ENCODE measurements around the gene AFMID. TPM values are rescaled to one million over a fixed set of nuclear protein-coding genes. Genes with fewer than 3 reads are reported as not detected.

Gene AFMID
- total RNA-seq, 1 donor from 2014 or later, result 23.0 TPM

DNA sequence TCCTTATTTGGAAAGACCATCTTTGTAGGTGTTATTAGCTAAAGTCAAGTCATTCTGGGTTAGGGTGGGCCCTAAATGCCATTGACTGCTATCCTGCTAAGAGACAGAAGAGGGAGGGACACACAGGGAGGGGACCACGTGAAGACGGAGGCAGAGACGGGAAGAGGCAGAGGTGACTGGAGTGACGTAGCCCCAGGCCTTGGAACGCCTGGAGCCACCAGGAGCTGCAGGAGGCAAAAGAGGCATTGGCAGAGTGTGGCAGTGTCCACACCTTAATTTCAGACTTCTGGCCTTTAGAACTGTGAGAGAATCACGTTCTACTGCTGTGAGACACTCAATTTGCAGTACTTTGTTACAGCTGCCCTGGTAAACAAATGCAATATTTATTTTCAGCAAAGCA is 13.3 kb downstream of the AFMID start:
- H3K9ac ChIP-seq (ENCODE audit: low read depth in 1 of 3, low read length in 3 of 3), result no peak overlapping the region
- no peaks in the 10 kb centered on the region for H3K27me3 ChIP-seq (ENCODE audit: control insufficient read depth in 3 of 3, insufficient read depth in 3 of 3, low read length in 3 of 3)
- no peak overlapping the region for H3K27ac ChIP-seq (ENCODE audit: low read depth, low read length)
- no peaks in the 10 kb centered on the region for H3K4me1 ChIP-seq (ENCODE audit: control insufficient read depth in 3 of 3, insufficient read depth in 3 of 3, low read length in 3 of 3)
- H3K9me3 ChIP-seq (ENCODE audit: control insufficient read depth in 3 of 3, low read length in 3 of 3), result no peaks in the 10 kb centered on the region
- no peak overlapping the region for H3K4me3 ChIP-seq (ENCODE audit: low read length in 3 of 3)
- H3K36me3 ChIP-seq (ENCODE audit: control insufficient read depth in 3 of 3, insufficient read depth in 3 of 3, low read length in 3 of 3), result peaks cover 6 to 30% (median 9%) of the 10 kb centered on the region in 3 donors

DNA sequence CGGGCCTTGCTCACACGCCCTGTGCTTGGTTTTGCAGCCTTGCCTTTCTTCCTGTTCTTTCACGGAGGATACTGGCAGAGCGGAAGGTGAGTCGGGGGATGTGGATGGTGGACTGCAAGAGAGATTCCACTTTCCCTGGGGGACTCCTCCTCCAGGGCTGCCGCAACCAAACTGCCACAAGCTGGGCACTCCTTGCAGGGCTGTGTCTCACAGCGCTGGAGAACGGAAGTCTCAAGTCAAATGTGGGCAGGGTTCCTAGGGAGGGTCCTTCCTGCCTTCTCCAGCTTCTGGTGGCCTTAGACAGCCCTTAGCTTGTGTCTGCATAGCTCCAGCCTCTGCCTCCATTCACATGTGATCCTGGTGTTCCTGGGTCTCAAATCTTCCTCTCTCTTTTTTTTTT is 15.5 kb downstream of the AFMID start:
- no peaks in the 10 kb centered on the region for H3K27me3 ChIP-seq (ENCODE audit: control insufficient read depth in 3 of 3, insufficient read depth in 3 of 3, low read length in 3 of 3)
- no peaks in the 10 kb centered on the region for H3K4me1 ChIP-seq (ENCODE audit: control insufficient read depth in 3 of 3, insufficient read depth in 3 of 3, low read length in 3 of 3)
- H3K4me3 ChIP-seq (ENCODE audit: low read length in 3 of 3), result no peak overlapping the region
- peaks cover 2 to 23% (median 2%) of the 10 kb centered on the region in 3 donors for H3K36me3 ChIP-seq (ENCODE audit: control insufficient read depth in 3 of 3, insufficient read depth in 3 of 3, low read length in 3 of 3)
- H3K27ac ChIP-seq (ENCODE audit: low read depth, low read length), result no peak overlapping the region
- no peaks in the 10 kb centered on the region for H3K9me3 ChIP-seq (ENCODE audit: control insufficient read depth in 3 of 3, low read length in 3 of 3)
- H3K9ac ChIP-seq (ENCODE audit: low read depth in 1 of 3, low read length in 3 of 3), result no peak overlapping the region

DNA sequence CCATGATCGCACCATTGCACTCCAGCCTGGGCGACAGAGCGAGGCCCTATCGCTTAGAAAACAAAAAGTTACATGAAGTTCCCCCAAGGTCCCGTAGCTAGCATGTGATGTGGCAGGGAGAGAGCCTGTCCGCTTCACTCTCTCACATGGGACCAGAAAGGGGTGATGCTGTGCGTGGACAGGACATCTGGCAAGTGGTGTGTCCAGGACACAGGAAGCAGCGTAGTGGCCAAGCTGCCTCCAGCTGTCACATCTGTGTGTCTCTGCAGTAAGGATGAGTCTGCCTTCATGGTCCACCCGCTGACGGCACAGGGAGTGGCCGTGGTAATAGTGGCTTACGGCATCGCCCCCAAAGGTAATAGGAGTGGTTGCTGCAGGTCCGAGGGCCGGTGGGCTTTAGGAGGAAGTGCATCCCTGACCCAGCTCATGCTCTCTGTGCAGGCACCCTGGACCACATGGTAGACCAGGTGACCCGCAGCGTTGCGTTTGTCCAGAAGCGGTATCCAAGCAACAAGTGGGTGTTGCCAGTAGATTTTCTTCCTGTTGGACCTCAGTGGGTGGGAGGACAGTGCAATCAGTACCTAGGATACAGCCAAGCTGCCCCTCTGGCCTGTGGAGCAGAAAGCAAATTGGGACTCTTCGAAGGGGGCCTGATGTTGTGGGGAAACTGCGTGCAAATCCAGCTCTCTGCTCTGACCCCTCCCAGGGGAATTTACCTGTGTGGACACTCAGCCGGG is 17.4 kb downstream of the AFMID start:
- no peak overlapping the region for H3K27ac ChIP-seq (ENCODE audit: low read depth, low read length)
- no peaks in the 10 kb centered on the region for H3K9me3 ChIP-seq (ENCODE audit: control insufficient read depth in 3 of 3, low read length in 3 of 3)

DNA sequence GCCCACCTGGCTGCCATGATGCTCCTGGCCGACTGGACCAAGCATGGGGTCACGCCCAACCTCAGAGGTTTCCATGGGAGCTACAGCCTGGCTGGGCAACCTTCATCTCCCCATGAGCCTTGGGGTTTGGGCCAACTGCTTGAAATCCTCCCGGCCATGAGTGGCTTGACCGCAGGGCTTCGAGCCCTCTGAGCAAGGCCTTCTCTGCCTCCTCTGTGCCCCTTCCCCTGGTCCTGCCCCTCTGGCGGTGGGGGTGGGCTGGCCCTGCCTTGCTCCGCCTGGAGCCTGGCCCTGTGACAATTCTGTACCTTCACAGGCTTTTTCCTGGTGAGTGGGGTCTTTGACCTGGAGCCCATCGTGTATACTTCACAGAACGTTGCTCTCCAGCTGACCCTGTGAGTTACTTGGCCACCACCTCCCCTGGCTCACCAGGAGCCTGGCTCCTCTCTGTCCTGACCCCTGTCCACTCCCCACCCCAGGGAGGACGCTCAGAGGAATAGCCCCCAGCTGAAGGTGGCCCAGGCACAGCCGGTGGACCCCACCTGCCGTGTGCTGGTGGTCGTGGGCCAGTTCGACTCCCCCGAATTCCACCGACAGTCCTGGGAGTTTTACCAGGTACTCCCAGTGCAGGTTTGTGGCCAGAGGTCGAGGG is 18.1 kb downstream of the AFMID start:
- Histone ChIP-seq H3K9me3 (ENCODE audit: control insufficient read depth in 3 of 3, low read length in 3 of 3) (no peaks in the 10 kb centered on the region), H3K27ac (ENCODE audit: low read depth, low read length) (no peak overlapping the region), H3K4me3 (ENCODE audit: low read length in 3 of 3) (no peak overlapping the region), H3K36me3 (ENCODE audit: control insufficient read depth in 3 of 3, insufficient read depth in 3 of 3, low read length in 3 of 3) (peaks cover 2 to 19% (median 2%) of the 10 kb centered on the region in 3 donors), H3K4me1 (ENCODE audit: control insufficient read depth in 3 of 3, insufficient read depth in 3 of 3, low read length in 3 of 3) (no peaks in the 10 kb centered on the region), H3K9ac (ENCODE audit: low read depth in 1 of 3, low read length in 3 of 3) (no peak overlapping the region), H3K27me3 (ENCODE audit: control insufficient read depth in 3 of 3, insufficient read depth in 3 of 3, low read length in 3 of 3) (no peaks in the 10 kb centered on the region)

More for the DNA sequence above, 17.4 kb downstream of the AFMID start:
- H3K4me3 ChIP-seq (ENCODE audit: low read length in 3 of 3), result no peak overlapping the region
- no peaks in the 10 kb centered on the region for H3K27me3 ChIP-seq (ENCODE audit: control insufficient read depth in 3 of 3, insufficient read depth in 3 of 3, low read length in 3 of 3)
- no peaks in the 10 kb centered on the region for H3K4me1 ChIP-seq (ENCODE audit: control insufficient read depth in 3 of 3, insufficient read depth in 3 of 3, low read length in 3 of 3)
- peaks cover 2 to 19% (median 2%) of the 10 kb centered on the region in 3 donors for H3K36me3 ChIP-seq (ENCODE audit: control insufficient read depth in 3 of 3, insufficient read depth in 3 of 3, low read length in 3 of 3)
- no peak overlapping the region for H3K9ac ChIP-seq (ENCODE audit: low read depth in 1 of 3, low read length in 3 of 3)

DNA sequence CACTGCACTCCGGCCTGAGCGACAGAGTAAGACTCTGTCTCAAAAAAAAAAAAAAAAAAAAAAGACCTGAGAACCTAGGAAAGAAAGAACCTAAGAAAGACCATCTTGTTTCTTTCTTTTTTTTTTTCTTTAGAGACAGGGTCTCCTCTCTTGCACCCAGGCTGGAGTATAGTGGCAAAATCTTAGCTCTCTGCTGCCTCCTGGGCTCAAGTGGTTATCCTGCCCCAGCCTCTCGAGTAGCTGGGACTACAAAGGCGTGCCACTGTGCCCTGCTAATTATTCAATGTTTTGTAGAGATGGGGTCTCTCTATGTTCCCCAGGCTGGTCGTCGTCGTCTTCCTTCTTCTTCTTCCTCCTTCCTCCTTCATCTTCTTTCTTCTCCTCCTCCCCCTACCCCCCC is 19.1 kb downstream of the AFMID start:
- H3K27me3 ChIP-seq (ENCODE audit: control insufficient read depth in 3 of 3, insufficient read depth in 3 of 3, low read length in 3 of 3), result no peaks in the 10 kb centered on the region
- H3K36me3 ChIP-seq (ENCODE audit: control insufficient read depth in 3 of 3, insufficient read depth in 3 of 3, low read length in 3 of 3), result peaks cover 2 to 14% (median 2%) of the 10 kb centered on the region in 3 donors
- H3K27ac ChIP-seq (ENCODE audit: low read depth, low read length), result no peak overlapping the region
- no peaks in the 10 kb centered on the region for H3K4me1 ChIP-seq (ENCODE audit: control insufficient read depth in 3 of 3, insufficient read depth in 3 of 3, low read length in 3 of 3)
- no peak overlapping the region for H3K9ac ChIP-seq (ENCODE audit: low read depth in 1 of 3, low read length in 3 of 3)
- H3K4me3 ChIP-seq (ENCODE audit: low read length in 3 of 3), result no peak overlapping the region
- H3K9me3 ChIP-seq (ENCODE audit: control insufficient read depth in 3 of 3, low read length in 3 of 3), result no peaks in the 10 kb centered on the region

DNA sequence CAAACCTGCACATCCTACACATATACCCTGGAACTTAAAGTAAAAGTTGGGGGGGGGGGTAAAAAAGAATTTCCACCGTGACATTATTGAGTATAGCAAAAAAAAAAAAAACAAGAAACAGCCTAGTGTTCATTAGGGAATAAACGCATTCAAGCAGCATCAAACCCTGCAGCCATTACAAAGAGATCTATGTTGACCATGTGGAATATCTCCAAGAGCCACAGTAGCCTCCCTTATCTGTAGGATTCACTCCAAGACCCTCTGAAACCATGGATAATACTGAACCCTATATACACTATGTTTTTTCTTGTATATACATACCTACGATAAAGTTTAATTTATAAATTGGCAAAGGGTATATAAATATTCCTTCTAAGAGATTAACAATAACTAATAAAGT is 21.3 kb downstream of the AFMID start:
- Histone ChIP-seq H3K9me3 (ENCODE audit: control insufficient read depth in 3 of 3, low read length in 3 of 3) (no peaks in the 10 kb centered on the region), H3K36me3 (ENCODE audit: control insufficient read depth in 3 of 3, insufficient read depth in 3 of 3, low read length in 3 of 3) (peaks cover 0 to 11% (median under 1%) of the 10 kb centered on the region in 3 donors)

DNA sequence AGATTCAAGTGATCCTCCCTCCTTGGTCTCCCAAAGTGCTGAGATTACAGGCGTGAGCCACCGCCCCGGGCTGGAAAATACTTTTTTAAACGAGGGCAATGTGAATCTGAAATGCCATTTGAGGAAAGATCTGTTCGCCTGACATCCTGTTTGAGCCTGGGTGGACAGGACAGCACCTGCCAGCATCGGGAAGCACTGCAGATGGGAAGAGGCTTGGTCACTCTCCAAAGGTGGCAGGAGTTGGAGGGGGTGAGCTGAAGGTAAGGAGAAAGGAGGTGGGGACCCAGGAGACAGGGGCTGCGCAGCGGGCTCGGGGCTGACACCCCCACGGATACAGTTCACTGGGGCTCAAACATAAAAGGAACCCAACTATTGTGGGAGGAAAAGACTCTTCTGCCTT is 22.9 kb downstream of the AFMID start:
- no peaks in the 10 kb centered on the region for H3K27me3 ChIP-seq (ENCODE audit: control insufficient read depth in 3 of 3, insufficient read depth in 3 of 3, low read length in 3 of 3)

More for the DNA sequence above, 21.3 kb downstream of the AFMID start:
- Histone ChIP-seq H3K9ac (ENCODE audit: low read depth in 1 of 3, low read length in 3 of 3) (no peak overlapping the region), H3K27me3 (ENCODE audit: control insufficient read depth in 3 of 3, insufficient read depth in 3 of 3, low read length in 3 of 3) (no peaks in the 10 kb centered on the region), H3K4me1 (ENCODE audit: control insufficient read depth in 3 of 3, insufficient read depth in 3 of 3, low read length in 3 of 3) (no peaks in the 10 kb centered on the region), H3K27ac (ENCODE audit: low read depth, low read length) (no peak overlapping the region), H3K4me3 (ENCODE audit: low read length in 3 of 3) (no peak overlapping the region)

DNA sequence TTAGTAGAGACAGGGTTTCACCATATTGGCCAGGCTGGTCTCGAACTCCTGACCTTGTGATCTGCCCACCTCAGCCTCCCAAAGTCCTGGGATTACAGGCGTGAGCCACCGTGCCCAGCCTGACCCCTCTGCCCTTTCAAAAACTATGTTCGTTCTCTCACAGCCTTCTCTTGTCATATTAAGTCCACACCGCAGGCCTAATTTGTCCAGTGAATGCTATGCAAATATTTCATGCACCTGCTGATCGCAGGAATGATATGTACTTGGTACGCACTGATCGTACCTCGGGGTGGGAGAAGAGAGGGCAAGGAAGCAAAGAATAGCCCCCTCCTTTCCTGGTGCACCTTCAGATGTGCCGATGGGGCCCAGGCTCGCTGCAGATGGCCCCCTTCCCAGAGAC is 23.9 kb downstream of the AFMID start:
- H3K9ac ChIP-seq (ENCODE audit: low read depth in 1 of 3, low read length in 3 of 3), result no peak overlapping the region
- H3K4me3 ChIP-seq (ENCODE audit: low read length in 3 of 3), result no peak overlapping the region
- no peaks in the 10 kb centered on the region for H3K27me3 ChIP-seq (ENCODE audit: control insufficient read depth in 3 of 3, insufficient read depth in 3 of 3, low read length in 3 of 3)
- H3K27ac ChIP-seq (ENCODE audit: low read depth, low read length), result no peak overlapping the region
- H3K36me3 ChIP-seq (ENCODE audit: control insufficient read depth in 3 of 3, insufficient read depth in 3 of 3, low read length in 3 of 3), result no peaks in the 10 kb centered on the region
- H3K4me1 ChIP-seq (ENCODE audit: control insufficient read depth in 3 of 3, insufficient read depth in 3 of 3, low read length in 3 of 3), result peaks cover 5 to 6% (median 5%) of the 10 kb centered on the region in 3 donors
- H3K9me3 ChIP-seq (ENCODE audit: control insufficient read depth in 3 of 3, low read length in 3 of 3), result no peaks in the 10 kb centered on the region

More for the DNA sequence above, 22.9 kb downstream of the AFMID start:
- no peak overlapping the region for H3K9ac ChIP-seq (ENCODE audit: low read depth in 1 of 3, low read length in 3 of 3)
- no peak overlapping the region for H3K4me3 ChIP-seq (ENCODE audit: low read length in 3 of 3)
- no peaks in the 10 kb centered on the region for H3K36me3 ChIP-seq (ENCODE audit: control insufficient read depth in 3 of 3, insufficient read depth in 3 of 3, low read length in 3 of 3)
- peaks cover 5 to 6% (median 5%) of the 10 kb centered on the region in 3 donors for H3K4me1 ChIP-seq (ENCODE audit: control insufficient read depth in 3 of 3, insufficient read depth in 3 of 3, low read length in 3 of 3)
- no peaks in the 10 kb centered on the region for H3K9me3 ChIP-seq (ENCODE audit: control insufficient read depth in 3 of 3, low read length in 3 of 3)
- no peak overlapping the region for H3K27ac ChIP-seq (ENCODE audit: low read depth, low read length)

DNA sequence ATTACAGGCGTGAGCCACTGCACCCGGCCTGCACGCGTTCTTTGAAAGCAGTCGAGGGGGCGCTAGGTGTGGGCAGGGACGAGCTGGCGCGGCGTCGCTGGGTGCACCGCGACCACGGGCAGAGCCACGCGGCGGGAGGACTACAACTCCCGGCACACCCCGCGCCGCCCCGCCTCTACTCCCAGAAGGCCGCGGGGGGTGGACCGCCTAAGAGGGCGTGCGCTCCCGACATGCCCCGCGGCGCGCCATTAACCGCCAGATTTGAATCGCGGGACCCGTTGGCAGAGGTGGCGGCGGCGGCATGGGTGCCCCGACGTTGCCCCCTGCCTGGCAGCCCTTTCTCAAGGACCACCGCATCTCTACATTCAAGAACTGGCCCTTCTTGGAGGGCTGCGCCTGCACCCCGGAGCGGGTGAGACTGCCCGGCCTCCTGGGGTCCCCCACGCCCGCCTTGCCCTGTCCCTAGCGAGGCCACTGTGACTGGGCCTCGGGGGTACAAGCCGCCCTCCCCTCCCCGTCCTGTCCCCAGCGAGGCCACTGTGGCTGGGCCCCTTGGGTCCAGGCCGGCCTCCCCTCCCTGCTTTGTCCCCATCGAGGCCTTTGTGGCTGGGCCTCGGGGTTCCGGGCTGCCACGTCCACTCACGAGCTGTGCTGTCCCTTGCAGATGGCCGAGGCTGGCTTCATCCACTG is 27.0 kb downstream of the AFMID start, which contains the start of gene BIRC5:
Gene BIRC5, plus strand, starts transcription at position 238 of the 690 bp plus-strand sequence. Its CDS starts 64 bp downstream, at position 302.
- H3K27ac ChIP-seq (ENCODE audit: low read depth, low read length), result no peak within 1 kb of the TSS
- H3K9ac ChIP-seq (ENCODE audit: low read depth in 1 of 3, low read length in 3 of 3), result peak within 1 kb of the TSS in 1 of 3 donors; percentile 57
- H3K36me3 ChIP-seq (ENCODE audit: control insufficient read depth in 3 of 3, insufficient read depth in 3 of 3, low read length in 3 of 3), result no peaks in the 10 kb centered on the region
- H3K27me3 ChIP-seq (ENCODE audit: control insufficient read depth in 3 of 3, insufficient read depth in 3 of 3, low read length in 3 of 3), result no peaks in the 10 kb centered on the region
- H3K4me1 ChIP-seq (ENCODE audit: control insufficient read depth in 3 of 3, insufficient read depth in 3 of 3, low read length in 3 of 3), result peaks cover 5 to 6% (median 5%) of the 10 kb centered on the region in 3 donors
- peak within 1 kb of the TSS; percentile 58 to 69 (median 60) for H3K4me3 ChIP-seq (ENCODE audit: low read length in 3 of 3)
- H3K9me3 ChIP-seq (ENCODE audit: control insufficient read depth in 3 of 3, low read length in 3 of 3), result no peaks in the 10 kb centered on the region

DNA sequence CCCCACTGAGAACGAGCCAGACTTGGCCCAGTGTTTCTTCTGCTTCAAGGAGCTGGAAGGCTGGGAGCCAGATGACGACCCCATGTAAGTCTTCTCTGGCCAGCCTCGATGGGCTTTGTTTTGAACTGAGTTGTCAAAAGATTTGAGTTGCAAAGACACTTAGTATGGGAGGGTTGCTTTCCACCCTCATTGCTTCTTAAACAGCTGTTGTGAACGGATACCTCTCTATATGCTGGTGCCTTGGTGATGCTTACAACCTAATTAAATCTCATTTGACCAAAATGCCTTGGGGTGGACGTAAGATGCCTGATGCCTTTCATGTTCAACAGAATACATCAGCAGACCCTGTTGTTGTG is 27.5 kb downstream of the AFMID start:
- H3K9ac ChIP-seq (ENCODE audit: low read depth in 1 of 3, low read length in 3 of 3), result peak overlapping the region in 1 of 3 donors; percentile 57

More for the DNA sequence above, 27.5 kb downstream of the AFMID start:
- Histone ChIP-seq H3K36me3 (ENCODE audit: control insufficient read depth in 3 of 3, insufficient read depth in 3 of 3, low read length in 3 of 3) (no peaks in the 10 kb centered on the region), H3K27me3 (ENCODE audit: control insufficient read depth in 3 of 3, insufficient read depth in 3 of 3, low read length in 3 of 3) (no peaks in the 10 kb centered on the region), H3K27ac (ENCODE audit: low read depth, low read length) (no peak overlapping the region), H3K9me3 (ENCODE audit: control insufficient read depth in 3 of 3, low read length in 3 of 3) (no peaks in the 10 kb centered on the region), H3K4me1 (ENCODE audit: control insufficient read depth in 3 of 3, insufficient read depth in 3 of 3, low read length in 3 of 3) (peaks cover 5 to 6% (median 5%) of the 10 kb centered on the region in 3 donors), H3K4me3 (ENCODE audit: low read length in 3 of 3) (peak overlapping the region in 2 of 3 donors; percentile 60 to 69)

Measured in skeletal muscle tissue (tissue), 4 donors.